ENCODE results near the gene PKDCC. TPM values are rescaled to one million over a fixed set of nuclear protein-coding genes. Genes with fewer than 3 reads are reported as not detected.
A peak's percentile ranks its signal among the peaks of the same experiment; 100 is the strongest.

Gene PKDCC
- total and polyA plus RNA-seq, 2 of the 8 experiments (the other 6 are each of a cell fraction or from before 2014, with no cell fraction given): 49.9 to 80.1 TPM

GRCh38 chr2:42053791-42054701, 6.2 kb downstream of the PKDCC start:
- H3K27me3 ChIP-seq (replicated peaks in 1 of 4; ENCODE audit: control insufficient read depth in 3 of 4, extremely low read depth in 1 of 4, insufficient read depth in 3 of 4, low read length in 3 of 4): peaks cover 0 to 6% (median 4%) of the 10 kb centered on the region in 4 experiments; a peak in 5 of 7 replicates
- peak overlapping the region; percentile 55 for H2BK5ac ChIP-seq (ENCODE audit: low read depth, low read length)
- H2BK20ac ChIP-seq (ENCODE audit: low read length): no peak overlapping the region
- no peak overlapping the region for H2BK120ac ChIP-seq (replicated peaks; ENCODE audit: low read depth, low read length)
- H4K20me1 ChIP-seq (replicated peaks in 1 of 2; ENCODE audit: control insufficient read depth in 1 of 2, insufficient read depth in 2 of 2, low read length in 2 of 2): peaks cover 0 to 11% of the 10 kb centered on the region in 2 experiments
- no peak overlapping the region for H3K18ac ChIP-seq (ENCODE audit: extremely low read depth, low read length)
- no peak overlapping the region for H2BK12ac ChIP-seq (ENCODE audit: low read depth, low read length)
- peaks cover 5 to 45% (median 36%) of the 10 kb centered on the region in 4 experiments for H3K4me1 ChIP-seq (replicated peaks in 1 of 4; ENCODE audit: control insufficient read depth in 3 of 4, insufficient read depth in 4 of 4, low read length in 3 of 4)
- no peak overlapping the region for H3K56ac ChIP-seq (replicated peaks; ENCODE audit: insufficient read length, low read depth, low read length)
- 0 out of 4 replicates have a peak overlapping the region, but pooled peaks of 1 of the 2 experiments have one; percentile 79 for H3K4me2 ChIP-seq (ENCODE audit: insufficient read depth in 1 of 2, low read depth in 2 of 2, low read length in 2 of 2)
- H4K8ac ChIP-seq (ENCODE audit: extremely low read depth, insufficient read depth, low read length): no peak overlapping the region; the same call in 1 of the 2 replicates
- H3K14ac ChIP-seq (ENCODE audit: insufficient read length): no peak overlapping the region
- peak overlapping the region; percentile 66; the same call in 1 of the 2 replicates for H2AK5ac ChIP-seq (ENCODE audit: low read depth, low read length)
- TF ChIP-seq GABPA (IDR thresholded peaks at IDR 0.05; ENCODE audit: borderline replicate concordance, insufficient read depth, low read length) (no peak), CHD2 (IDR thresholded peaks at IDR 0.05; ENCODE audit: low read length) (no peak)
- H3K4me3 ChIP-seq (ENCODE audit: extremely low read depth in 1 of 4, insufficient read depth in 2 of 4, low read depth in 3 of 4, low read length in 4 of 4): no peak overlapping the region
- no peak overlapping the region for H3K9ac ChIP-seq (replicated peaks in 1 of 4; ENCODE audit: extremely low read depth in 1 of 4, low read depth in 3 of 4, low read length in 3 of 4)
- H3K79me2 ChIP-seq (ENCODE audit: control insufficient read depth in 1 of 2, insufficient read depth in 2 of 2, low read length in 2 of 2): peaks cover 4 to 29% of the 10 kb centered on the region in 2 experiments; a peak in 3 of 4 replicates
- 82% methylated on average over 23 of the region's 24 CpGs; no CpG with 5 or more reads in 1 of the 2 experiments for WGBS, 2 experiments (ENCODE audit: extremely low coverage in 1 of 2, insufficient coverage in 1 of 2, insufficient read length in 1 of 2, insufficient replicate concordance in 2 of 2, low coverage in 1 of 2, low lambda C conversion rate in 2 of 2, missing lambda C conversion rate in 1 of 2)
- H2BK15ac ChIP-seq (ENCODE audit: low read length): peak overlapping the region; percentile 72; the same call in 1 of the 2 replicates
- no peak overlapping the region for H2AFZ ChIP-seq (ENCODE audit: low read length)
- no peaks in the 10 kb centered on the region for H3K9me3 ChIP-seq (ENCODE audit: insufficient read depth in 2 of 2, low read depth in 1 of 2, low read length in 1 of 2)
- H4K5ac ChIP-seq (ENCODE audit: insufficient read length, low read depth, low read length): no peak overlapping the region
- DNase-seq (ENCODE audit: low read depth in 1 of 2, low spot score in 2 of 2) (no peak), FAIRE-seq (no peak)
- no peak overlapping the region for H3K27ac ChIP-seq (ENCODE audit: low read depth, low read length)
- peaks cover 8% of the 10 kb centered on the region; the same call in 1 of the 2 replicates for H3K79me1 ChIP-seq (ENCODE audit: low read depth, low read length)
- ChIA-PET CTCF (ENCODE audit: partially characterized antibody) (interaction anchor here (0.6 to 12.5 kb wide), 31 partner anchors 9 to 259 kb away, joined by 3 to 157 read pairs (median 4); no protein-coding TSS in a partner anchor), POLR2A (ENCODE audit: partially characterized antibody) (interaction anchor here (0.8 to 1.8 kb wide), 8 partner anchors 7 to 117 kb away, joined by 3 to 7 read pairs (median 4); partner anchors contain the start of gene PKDCC)
- H3K36me3 ChIP-seq (ENCODE audit: control insufficient read depth in 2 of 4, insufficient read depth in 4 of 4, low read length in 3 of 4): peaks cover 6 to 90% (median 24%) of the 10 kb centered on the region in 4 experiments; a peak in 7 of 8 replicates
- peak overlapping the region; percentile 47 for H4K91ac ChIP-seq (replicated peaks; ENCODE audit: insufficient read length, low read length)
- no peak overlapping the region for H3K4ac ChIP-seq (replicated peaks; ENCODE audit: insufficient read length, low read depth, low read length)
- no peak overlapping the region for H3K23ac ChIP-seq (ENCODE audit: insufficient read length)
- H3K23me2 ChIP-seq (ENCODE audit: low read depth, low read length): peaks cover 13% of the 10 kb centered on the region
